ENCODE measurements around the gene DOCK7. TPM values are rescaled to one million over a fixed set of nuclear protein-coding genes. Genes with fewer than 3 reads are reported as not detected.

Gene DOCK7
- polyA plus RNA-seq, 3 donors = 2.9 to 3.7 (median 3.5) TPM

GRCh38 chr1:62561306-62561705 lies 126.9 kb downstream of the DOCK7 start:
- Mint-ChIP-seq H3K36me3 (peaks cover 0 to 6% of the 10 kb centered on the region in 2 donors), H3K4me3 (no peak overlapping the region), H3K9me3 (peaks cover 0 to 5% (median 0%) of the 10 kb centered on the region in 7 donors), H3K4me1 (peaks cover 7% of the 10 kb centered on the region), H3K27ac (no peak overlapping the region), H3K27me3 (ENCODE audit: low read depth in 3 of 3) (peaks cover 0 to 2% (median 0%) of the 10 kb centered on the region in 3 donors)
- Histone ChIP-seq H3K79me2 (ENCODE audit: insufficient read depth, low read length) (no peaks in the 10 kb centered on the region), H3K4me1 (ENCODE audit: control insufficient read depth in 1 of 2, insufficient read depth in 2 of 2, low read length in 2 of 2) (no peaks in the 10 kb centered on the region), H3K36me3 (replicated peaks in 1 of 2; ENCODE audit: control insufficient read depth in 1 of 2, insufficient read depth in 2 of 2, low read length in 2 of 2) (no peaks in the 10 kb centered on the region), H3K4me2 (replicated peaks; ENCODE audit: extremely low read depth, low read length, poor library complexity, severe bottlenecking) (no peak overlapping the region), H3K9me3 (replicated peaks in 1 of 2; ENCODE audit: control insufficient read depth in 1 of 2, insufficient read depth in 1 of 2, low read length in 2 of 2) (no peaks in the 10 kb centered on the region), H3K27ac (ENCODE audit: low read depth in 1 of 2, low read length in 2 of 2) (no peak overlapping the region), H2AFZ (ENCODE audit: insufficient read depth, low read depth, low read length, poor library complexity, severe bottlenecking) (no peak overlapping the region), H3K27me3 (ENCODE audit: control insufficient read depth in 2 of 2, insufficient read depth in 2 of 2, low read length in 2 of 2) (no peaks in the 10 kb centered on the region), H3K4me3 (replicated peaks in 1 of 3; ENCODE audit: low read depth in 2 of 3, low read length in 3 of 3) (no peak overlapping the region), H3K9ac (ENCODE audit: insufficient read depth, low read length, poor library complexity, severe bottlenecking) (no peak overlapping the region), H4K20me1 (ENCODE audit: insufficient read depth, low read length) (no peaks in the 10 kb centered on the region)
- TF ChIP-seq CTCF (IDR thresholded peaks at IDR 0.05) = no peak
- intact Hi-C loops (cut with micrococcal nuclease) = no loop called here
- no peak for DNase-seq
- no CpG with 5 or more reads among the region's 2 CpGs for WGBS (ENCODE audit: insufficient coverage)

GRCh38 chr1:62544570-62544969 lies 143.6 kb downstream of the DOCK7 start:
- Histone ChIP-seq H3K27me3 (ENCODE audit: control insufficient read depth in 2 of 2, insufficient read depth in 2 of 2, low read length in 2 of 2) (no peaks in the 10 kb centered on the region), H2AFZ (ENCODE audit: insufficient read depth, low read depth, low read length, poor library complexity, severe bottlenecking) (no peak overlapping the region), H3K4me3 (replicated peaks in 1 of 3; ENCODE audit: low read depth in 2 of 3, low read length in 3 of 3) (no peak overlapping the region), H3K9me3 (replicated peaks in 1 of 2; ENCODE audit: control insufficient read depth in 1 of 2, insufficient read depth in 1 of 2, low read length in 2 of 2) (no peaks in the 10 kb centered on the region), H3K36me3 (replicated peaks in 1 of 2; ENCODE audit: control insufficient read depth in 1 of 2, insufficient read depth in 2 of 2, low read length in 2 of 2) (no peaks in the 10 kb centered on the region), H3K9ac (ENCODE audit: insufficient read depth, low read length, poor library complexity, severe bottlenecking) (no peak overlapping the region), H3K79me2 (ENCODE audit: insufficient read depth, low read length) (no peaks in the 10 kb centered on the region), H3K4me2 (replicated peaks; ENCODE audit: extremely low read depth, low read length, poor library complexity, severe bottlenecking) (no peak overlapping the region), H4K20me1 (ENCODE audit: insufficient read depth, low read length) (no peaks in the 10 kb centered on the region), H3K4me1 (ENCODE audit: control insufficient read depth in 1 of 2, insufficient read depth in 2 of 2, low read length in 2 of 2) (no peaks in the 10 kb centered on the region), H3K27ac (ENCODE audit: low read depth in 1 of 2, low read length in 2 of 2) (no peak overlapping the region)
- Mint-ChIP-seq H3K9me3 (no peaks in the 10 kb centered on the region), H3K27ac (no peak overlapping the region), H3K27me3 (ENCODE audit: low read depth in 3 of 3) (no peaks in the 10 kb centered on the region), H3K4me1 (no peaks in the 10 kb centered on the region), H3K36me3 (peaks cover 0 to under 1% of the 10 kb centered on the region in 2 donors), H3K4me3 (no peak overlapping the region)
- WGBS (ENCODE audit: insufficient coverage) = no CpG with 5 or more reads among the region's 2 CpGs
- TF ChIP-seq CTCF (IDR thresholded peaks at IDR 0.05) = no peak
- intact Hi-C loops (cut with micrococcal nuclease) = no loop called here
- no peak for DNase-seq

Data from CD14-positive monocyte (primary cell).